ENCODE measurements around the gene TRIB2.
A peak's percentile ranks its signal among the peaks of the same experiment; 100 is the strongest.
"Not testable (repeated sequence)": the region's sequence is repeated elsewhere in the genome, so short reads cannot be mapped to it uniquely, and the experiment has no call there.

Gene TRIB2

DNA sequence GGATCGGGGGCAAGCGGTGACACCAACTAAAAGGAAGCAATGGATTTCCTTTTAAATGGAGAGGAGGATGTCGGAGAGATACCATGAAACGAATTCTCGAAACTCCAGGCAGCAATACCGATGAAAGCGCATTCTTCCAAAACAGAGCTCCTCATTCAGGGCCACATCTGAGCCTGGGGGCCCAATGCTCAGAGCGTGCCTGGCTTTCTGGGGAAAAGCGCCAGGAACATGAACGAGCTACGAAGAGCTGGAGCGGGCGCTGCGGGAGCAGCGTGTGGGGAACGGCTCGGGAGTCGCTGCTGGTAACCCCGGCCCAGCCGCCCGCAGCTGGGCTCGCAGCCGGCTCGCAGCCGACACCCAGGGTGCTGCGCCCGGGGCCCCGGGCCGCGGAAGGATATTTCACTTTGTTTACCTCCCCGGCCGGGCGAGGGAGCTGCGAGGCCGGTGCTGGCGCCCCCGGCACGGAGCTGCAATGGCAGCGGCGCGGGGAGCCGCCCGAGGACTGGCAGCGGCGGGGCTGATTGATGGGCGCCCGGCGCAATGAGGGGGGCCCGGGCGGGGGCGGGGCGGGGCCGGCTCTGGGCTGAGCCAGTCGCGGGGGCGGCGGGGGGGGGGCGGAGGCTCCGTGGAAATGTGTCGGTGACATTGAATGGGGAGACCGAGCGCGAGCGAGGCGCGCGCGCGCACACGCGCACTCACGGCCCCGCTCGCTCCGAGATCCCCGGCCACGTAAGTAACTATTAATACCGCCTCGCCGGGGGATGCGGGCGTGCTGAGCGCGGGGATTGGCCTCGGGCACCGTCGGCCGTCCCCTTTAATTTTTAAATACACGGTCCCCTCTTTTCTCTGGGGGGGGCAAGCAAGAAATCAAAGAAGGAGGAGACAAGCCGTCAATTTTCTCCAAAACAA is at the start of gene TRIB2:
TRIB2 (plus strand) TSS at position 655 of the 909 bp plus-strand sequence. CDS start 1,372 bp downstream, outside the sequence.
- peak within 1 kb of the TSS; percentile 89 for H3K9ac ChIP-seq (ENCODE audit: low read length)
- H3K4me1 ChIP-seq (ENCODE audit: control insufficient read depth, insufficient read depth, low read length) = peaks cover 14% of the 10 kb centered on the region
- H3K27ac ChIP-seq (ENCODE audit: low read depth, low read length) = peak within 1 kb of the TSS; percentile 93
- H3K36me3 ChIP-seq (ENCODE audit: control insufficient read depth, insufficient read depth, low read length) = no peaks in the 10 kb centered on the region
- peak within 1 kb of the TSS; percentile 92 for H3K4me3 ChIP-seq (ENCODE audit: low read length)
- no peaks in the 10 kb centered on the region for H3K27me3 ChIP-seq (ENCODE audit: control insufficient read depth, insufficient read depth, low read length)

- no peaks in the 10 kb centered on the region for H3K27me3 ChIP-seq (ENCODE audit: control insufficient read depth, insufficient read depth, low read length)
- H3K9ac ChIP-seq (ENCODE audit: low read length) = no peak overlapping the region
- H3K36me3 ChIP-seq (ENCODE audit: control insufficient read depth, insufficient read depth, low read length) = no peaks in the 10 kb centered on the region
- H3K27ac ChIP-seq (ENCODE audit: low read depth, low read length) = no peak overlapping the region
- H3K4me3 ChIP-seq (ENCODE audit: low read length) = no peak overlapping the region
- no peaks in the 10 kb centered on the region for H3K4me1 ChIP-seq (ENCODE audit: control insufficient read depth, insufficient read depth, low read length)
Observed at GRCh38 chr2:12669036-12669435, 47.7 kb upstream of the TRIB2 start.

- Histone ChIP-seq H3K9ac (ENCODE audit: low read length) (no peak overlapping the region), H3K27me3 (ENCODE audit: control insufficient read depth, insufficient read depth, low read length) (no peaks in the 10 kb centered on the region)
Observed at GRCh38 chr2:12672711-12673315, 43.9 kb upstream of the TRIB2 start.

GRCh38 chr2:12674644-12675328 is 42.0 kb upstream of the TRIB2 start:
- H3K9ac ChIP-seq (ENCODE audit: low read length) = no peak overlapping the region

More at GRCh38 chr2:12672711-12673315, 43.9 kb upstream of the TRIB2 start:
- H3K36me3 ChIP-seq (ENCODE audit: control insufficient read depth, insufficient read depth, low read length) = no peaks in the 10 kb centered on the region
- no peak overlapping the region for H3K27ac ChIP-seq (ENCODE audit: low read depth, low read length)
- no peak overlapping the region for H3K4me3 ChIP-seq (ENCODE audit: low read length)
- no peaks in the 10 kb centered on the region for H3K4me1 ChIP-seq (ENCODE audit: control insufficient read depth, insufficient read depth, low read length)

GRCh38 chr2:12675352-12675795 is 41.4 kb upstream of the TRIB2 start:
- Histone ChIP-seq H3K4me3 (ENCODE audit: low read length) (no peak overlapping the region), H3K27ac (ENCODE audit: low read depth, low read length) (no peak overlapping the region), H3K36me3 (ENCODE audit: control insufficient read depth, insufficient read depth, low read length) (no peaks in the 10 kb centered on the region), H3K4me1 (ENCODE audit: control insufficient read depth, insufficient read depth, low read length) (no peaks in the 10 kb centered on the region), H3K9ac (ENCODE audit: low read length) (no peak overlapping the region), H3K27me3 (ENCODE audit: control insufficient read depth, insufficient read depth, low read length) (no peaks in the 10 kb centered on the region)

More at GRCh38 chr2:12674644-12675328, 42.0 kb upstream of the TRIB2 start:
- H3K4me3 ChIP-seq (ENCODE audit: low read length) = no peak overlapping the region
- no peaks in the 10 kb centered on the region for H3K4me1 ChIP-seq (ENCODE audit: control insufficient read depth, insufficient read depth, low read length)
- H3K27me3 ChIP-seq (ENCODE audit: control insufficient read depth, insufficient read depth, low read length) = no peaks in the 10 kb centered on the region
- no peaks in the 10 kb centered on the region for H3K36me3 ChIP-seq (ENCODE audit: control insufficient read depth, insufficient read depth, low read length)
- no peak overlapping the region for H3K27ac ChIP-seq (ENCODE audit: low read depth, low read length)

DNA sequence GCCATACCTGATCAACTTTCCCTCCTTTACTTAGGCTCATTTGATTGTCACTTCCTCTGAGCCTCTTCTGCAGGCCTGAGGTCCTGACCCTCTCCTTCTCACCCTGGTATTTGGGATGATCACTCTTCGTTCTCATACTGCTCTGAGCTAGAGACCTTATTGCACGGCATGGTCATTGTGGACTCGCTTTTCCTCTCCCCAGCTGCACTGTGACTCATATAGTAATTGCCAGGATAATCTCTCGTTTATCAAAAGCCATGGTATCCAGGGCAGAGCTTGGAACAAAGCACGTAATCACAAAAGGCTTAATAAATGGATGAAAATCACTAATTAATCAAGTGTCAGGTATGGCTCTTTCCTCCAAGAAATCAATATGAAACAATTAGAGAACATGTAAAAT is 40.9 kb upstream of the TRIB2 start:
- H3K36me3 ChIP-seq (ENCODE audit: control insufficient read depth, insufficient read depth, low read length) = no peaks in the 10 kb centered on the region
- no peaks in the 10 kb centered on the region for H3K27me3 ChIP-seq (ENCODE audit: control insufficient read depth, insufficient read depth, low read length)
- H3K9ac ChIP-seq (ENCODE audit: low read length) = no peak overlapping the region
- H3K4me3 ChIP-seq (ENCODE audit: low read length) = no peak overlapping the region
- H3K27ac ChIP-seq (ENCODE audit: low read depth, low read length) = no peak overlapping the region
- H3K4me1 ChIP-seq (ENCODE audit: control insufficient read depth, insufficient read depth, low read length) = no peaks in the 10 kb centered on the region

- no peak overlapping the region for H3K4me3 ChIP-seq (ENCODE audit: low read length)
- no peaks in the 10 kb centered on the region for H3K4me1 ChIP-seq (ENCODE audit: control insufficient read depth, insufficient read depth, low read length)
- no peaks in the 10 kb centered on the region for H3K27me3 ChIP-seq (ENCODE audit: control insufficient read depth, insufficient read depth, low read length)
- no peaks in the 10 kb centered on the region for H3K36me3 ChIP-seq (ENCODE audit: control insufficient read depth, insufficient read depth, low read length)
- H3K9ac ChIP-seq (ENCODE audit: low read length) = no peak overlapping the region
- H3K27ac ChIP-seq (ENCODE audit: low read depth, low read length) = no peak overlapping the region
Observed at GRCh38 chr2:12676771-12677170, 40.0 kb upstream of the TRIB2 start.

DNA sequence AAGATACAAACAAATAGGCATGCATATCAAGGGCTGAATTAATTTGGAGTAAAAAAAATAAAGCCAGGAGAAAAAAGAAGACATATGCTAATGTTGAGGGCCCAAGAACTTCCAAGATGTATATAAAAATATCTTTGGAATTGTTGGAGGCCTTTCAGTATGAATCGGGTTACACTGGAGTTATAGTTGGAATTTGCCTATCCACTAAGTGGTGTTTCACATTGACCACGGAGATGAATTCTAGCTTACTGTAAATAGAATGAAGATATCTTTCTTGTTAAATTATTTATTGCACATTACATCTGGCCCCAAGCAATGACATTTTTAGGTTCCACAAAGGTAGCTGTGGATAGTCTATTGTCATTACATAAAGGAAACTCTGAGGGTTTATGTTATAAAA is 38.5 kb upstream of the TRIB2 start:
- Histone ChIP-seq H3K4me3 (ENCODE audit: low read length) (no peak overlapping the region), H3K27ac (ENCODE audit: low read depth, low read length) (no peak overlapping the region), H3K27me3 (ENCODE audit: control insufficient read depth, insufficient read depth, low read length) (no peaks in the 10 kb centered on the region), H3K36me3 (ENCODE audit: control insufficient read depth, insufficient read depth, low read length) (no peaks in the 10 kb centered on the region), H3K4me1 (ENCODE audit: control insufficient read depth, insufficient read depth, low read length) (no peaks in the 10 kb centered on the region), H3K9ac (ENCODE audit: low read length) (no peak overlapping the region)

DNA sequence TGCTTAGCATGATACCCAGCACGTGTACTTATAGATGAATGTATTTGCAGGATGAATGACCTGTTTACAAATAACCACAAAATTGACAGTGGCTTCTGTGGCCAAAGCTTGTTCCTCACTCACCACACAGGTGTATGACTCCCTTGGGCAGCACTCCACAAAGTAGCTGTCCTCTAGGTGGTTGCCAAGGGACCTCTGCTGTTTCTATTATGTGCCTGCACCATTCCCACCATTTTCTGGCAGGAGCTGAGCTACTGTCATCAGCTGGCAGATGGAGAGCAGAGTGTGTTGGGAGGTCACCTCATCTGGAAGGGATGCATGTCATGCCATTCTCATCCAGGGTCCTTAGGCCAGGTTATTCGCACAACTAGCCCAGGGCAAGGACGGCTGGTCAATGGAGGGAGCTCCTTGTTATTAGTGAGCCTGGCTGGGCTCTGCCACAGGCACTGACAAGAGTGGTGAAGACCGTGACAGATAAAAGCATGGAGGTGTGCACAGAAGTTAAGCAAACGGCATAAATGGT is 37.1 kb upstream of the TRIB2 start:
- Histone ChIP-seq H3K4me3 (ENCODE audit: low read length) (no peak overlapping the region), H3K27ac (ENCODE audit: low read depth, low read length) (no peak overlapping the region), H3K4me1 (ENCODE audit: control insufficient read depth, insufficient read depth, low read length) (peaks cover 7% of the 10 kb centered on the region), H3K9ac (ENCODE audit: low read length) (no peak overlapping the region), H3K36me3 (ENCODE audit: control insufficient read depth, insufficient read depth, low read length) (no peaks in the 10 kb centered on the region), H3K27me3 (ENCODE audit: control insufficient read depth, insufficient read depth, low read length) (no peaks in the 10 kb centered on the region)

GRCh38 chr2:12680115-12680514 is 36.6 kb upstream of the TRIB2 start:
- not testable (repeated sequence) for H3K9ac ChIP-seq (ENCODE audit: low read length); H3K4me3 ChIP-seq (ENCODE audit: low read length); H3K4me1 ChIP-seq (ENCODE audit: control insufficient read depth, insufficient read depth, low read length)

GRCh38 chr2:12682017-12682416 is 34.7 kb upstream of the TRIB2 start:
- Histone ChIP-seq H3K4me3 (ENCODE audit: low read length) (no peak overlapping the region), H3K27me3 (ENCODE audit: control insufficient read depth, insufficient read depth, low read length) (no peaks in the 10 kb centered on the region), H3K4me1 (ENCODE audit: control insufficient read depth, insufficient read depth, low read length) (peaks cover 14% of the 10 kb centered on the region), H3K9ac (ENCODE audit: low read length) (no peak overlapping the region), H3K36me3 (ENCODE audit: control insufficient read depth, insufficient read depth, low read length) (no peaks in the 10 kb centered on the region), H3K27ac (ENCODE audit: low read depth, low read length) (no peak overlapping the region)

More at GRCh38 chr2:12680115-12680514, 36.6 kb upstream of the TRIB2 start:
- not testable (repeated sequence) for H3K27ac ChIP-seq (ENCODE audit: low read depth, low read length); H3K36me3 ChIP-seq (ENCODE audit: control insufficient read depth, insufficient read depth, low read length); H3K27me3 ChIP-seq (ENCODE audit: control insufficient read depth, insufficient read depth, low read length)

DNA sequence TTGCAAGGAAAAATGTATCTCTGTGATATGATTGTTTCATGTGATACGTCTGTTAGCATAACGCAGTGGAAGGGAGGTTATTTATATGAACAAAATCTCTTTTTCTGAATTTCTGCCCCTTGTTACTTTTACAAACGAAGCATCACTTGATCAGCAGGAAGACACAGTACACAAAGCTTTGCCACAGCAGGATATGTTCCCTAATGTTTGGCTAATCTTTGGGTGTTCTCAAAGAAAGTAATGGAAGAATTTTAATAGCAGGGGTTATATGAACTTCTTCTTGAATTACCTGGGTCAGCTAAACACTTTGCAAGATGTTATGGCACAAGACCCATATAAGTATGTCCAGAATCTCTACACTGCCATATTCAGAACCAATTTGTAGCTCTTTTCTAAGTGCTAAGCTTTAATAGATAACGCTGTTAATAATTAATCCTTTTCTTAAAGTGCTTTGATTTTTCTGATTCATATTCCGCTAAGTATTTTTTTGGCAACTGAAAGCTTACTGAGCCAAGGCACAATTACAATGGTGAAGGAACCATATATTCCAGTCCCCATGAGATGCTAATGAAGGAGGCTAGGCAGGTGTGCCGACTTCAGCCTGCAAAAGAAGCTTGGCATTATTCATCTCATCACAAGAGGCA is 33.2 kb upstream of the TRIB2 start:
- H3K27ac ChIP-seq (ENCODE audit: low read depth, low read length) = no peak overlapping the region
- H3K4me3 ChIP-seq (ENCODE audit: low read length) = no peak overlapping the region
- no peaks in the 10 kb centered on the region for H3K36me3 ChIP-seq (ENCODE audit: control insufficient read depth, insufficient read depth, low read length)
- no peaks in the 10 kb centered on the region for H3K27me3 ChIP-seq (ENCODE audit: control insufficient read depth, insufficient read depth, low read length)
- H3K9ac ChIP-seq (ENCODE audit: low read length) = no peak overlapping the region
- peaks cover 14% of the 10 kb centered on the region for H3K4me1 ChIP-seq (ENCODE audit: control insufficient read depth, insufficient read depth, low read length)
